Measurements from ENCODE around the gene S100A14. TPM values are rescaled to one million over a fixed set of nuclear protein-coding genes. Genes with fewer than 3 reads are reported as not detected.
"Not testable (repeated sequence)": the region's sequence is repeated elsewhere in the genome, so short reads cannot be mapped to it uniquely, and the experiment has no call there.

The S100A14 gene
- total RNA-seq, 1 donor: 0.18 TPM

DNA sequence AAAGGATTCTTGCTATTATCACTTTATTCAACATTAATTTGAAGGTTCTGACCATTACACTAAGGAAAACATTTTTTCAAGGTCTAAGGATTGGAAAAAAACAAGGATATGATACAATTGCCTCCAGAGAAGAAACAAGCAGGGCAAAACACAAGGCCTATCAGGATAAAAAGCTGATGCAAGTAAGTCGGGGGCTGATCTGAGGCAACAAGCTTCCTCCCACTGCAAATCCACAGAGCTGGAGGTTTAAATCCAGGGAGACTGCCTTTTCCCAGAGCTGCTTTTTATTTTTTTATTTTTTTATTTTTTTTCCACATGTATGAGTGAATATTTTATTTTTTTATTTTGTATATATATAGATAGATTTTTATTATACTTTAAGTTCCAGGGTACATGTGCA lies 31.1 kb downstream of the S100A14 start:
- TF ChIP-seq, protein P1, sequence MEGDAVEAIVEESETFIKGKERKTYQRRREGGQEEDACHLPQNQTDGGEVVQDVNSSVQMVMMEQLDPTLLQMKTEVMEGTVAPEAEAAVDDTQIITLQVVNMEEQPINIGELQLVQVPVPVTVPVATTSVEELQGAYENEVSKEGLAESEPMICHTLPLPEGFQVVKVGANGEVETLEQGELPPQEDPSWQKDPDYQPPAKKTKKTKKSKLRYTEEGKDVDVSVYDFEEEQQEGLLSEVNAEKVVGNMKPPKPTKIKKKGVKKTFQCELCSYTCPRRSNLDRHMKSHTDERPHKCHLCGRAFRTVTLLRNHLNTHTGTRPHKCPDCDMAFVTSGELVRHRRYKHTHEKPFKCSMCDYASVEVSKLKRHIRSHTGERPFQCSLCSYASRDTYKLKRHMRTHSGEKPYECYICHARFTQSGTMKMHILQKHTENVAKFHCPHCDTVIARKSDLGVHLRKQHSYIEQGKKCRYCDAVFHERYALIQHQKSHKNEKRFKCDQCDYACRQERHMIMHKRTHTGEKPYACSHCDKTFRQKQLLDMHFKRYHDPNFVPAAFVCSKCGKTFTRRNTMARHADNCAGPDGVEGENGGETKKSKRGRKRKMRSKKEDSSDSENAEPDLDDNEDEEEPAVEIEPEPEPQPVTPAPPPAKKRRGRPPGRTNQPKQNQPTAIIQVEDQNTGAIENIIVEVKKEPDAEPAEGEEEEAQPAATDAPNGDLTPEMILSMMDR (IDR thresholded peaks at IDR 0.05; ENCODE audit: insufficient read depth, low read length): no peak
- H3K4me3 ChIP-seq (ENCODE audit: low read depth, low read length): no peak overlapping the region
- no peak for DNase-seq (ENCODE audit: low read depth)

DNA sequence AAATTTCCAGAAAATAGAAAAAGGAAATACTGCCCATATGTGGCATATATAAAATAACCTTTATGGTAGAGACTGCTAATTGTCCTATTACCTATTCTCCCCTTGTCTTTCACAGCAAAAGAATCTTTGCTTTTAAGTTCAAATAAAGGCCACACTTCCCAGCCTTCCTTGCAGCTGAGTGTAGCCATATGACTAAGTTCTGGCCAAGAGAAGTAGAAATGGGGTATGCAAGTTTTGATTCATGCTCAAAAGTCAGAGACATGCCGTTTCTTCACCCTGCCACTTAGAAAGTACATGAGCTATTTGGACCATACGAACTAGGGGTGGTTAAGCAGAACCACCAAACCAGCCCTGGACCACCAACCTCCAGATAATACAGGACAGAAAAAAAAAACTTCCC lies 32.1 kb downstream of the S100A14 start:
- no peak for DNase-seq (ENCODE audit: low read depth)
- no peak overlapping the region for H3K4me3 ChIP-seq (ENCODE audit: low read depth, low read length)
- TF ChIP-seq, protein P1 (IDR thresholded peaks at IDR 0.05; ENCODE audit: insufficient read depth, low read length): no peak

DNA sequence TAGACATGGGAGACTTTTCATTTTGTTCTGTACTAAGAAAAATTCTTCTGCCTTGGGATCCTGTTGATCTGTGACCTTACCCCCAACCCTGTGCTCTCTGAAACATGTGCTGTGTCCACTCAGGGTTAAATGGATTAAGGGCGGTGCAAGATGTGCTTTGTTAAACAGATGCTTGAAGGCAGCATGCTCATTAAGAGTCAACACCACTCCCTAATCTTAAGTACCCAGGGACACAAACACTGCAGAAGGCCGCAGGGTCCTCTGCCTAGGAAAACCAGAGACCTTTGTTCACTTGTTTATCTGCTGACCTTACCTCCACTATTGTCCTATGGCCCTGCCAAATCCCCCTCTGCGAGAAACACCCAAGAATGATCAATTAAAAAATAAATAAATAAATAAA lies 32.6 kb downstream of the S100A14 start:
- not testable (repeated sequence) for DNase-seq (ENCODE audit: low read depth); H3K4me3 ChIP-seq (ENCODE audit: low read depth, low read length)

DNA sequence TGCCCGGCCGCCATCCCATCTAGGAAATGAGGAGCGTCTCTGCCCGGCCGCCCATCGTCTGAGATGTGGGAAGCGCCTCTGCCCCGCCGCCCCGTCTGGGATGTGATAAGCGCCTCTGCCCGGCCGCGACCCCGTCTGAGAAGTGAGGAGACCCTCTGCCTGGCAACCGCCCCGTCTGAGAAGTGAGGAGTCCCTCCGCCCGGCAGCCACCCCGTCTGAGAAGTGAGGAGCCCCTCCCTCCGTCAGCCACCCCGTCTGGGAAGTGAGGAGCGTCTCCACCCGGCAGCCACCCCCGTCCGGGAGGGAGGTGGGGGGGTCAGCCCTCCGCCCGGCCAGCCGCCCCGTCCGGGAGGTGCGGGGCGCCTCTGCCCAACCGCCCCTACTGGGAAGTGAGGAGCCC lies 33.3 kb downstream of the S100A14 start:
- DNase-seq (ENCODE audit: low read depth); H3K4me3 ChIP-seq (ENCODE audit: low read depth, low read length): not testable (repeated sequence)

DNA sequence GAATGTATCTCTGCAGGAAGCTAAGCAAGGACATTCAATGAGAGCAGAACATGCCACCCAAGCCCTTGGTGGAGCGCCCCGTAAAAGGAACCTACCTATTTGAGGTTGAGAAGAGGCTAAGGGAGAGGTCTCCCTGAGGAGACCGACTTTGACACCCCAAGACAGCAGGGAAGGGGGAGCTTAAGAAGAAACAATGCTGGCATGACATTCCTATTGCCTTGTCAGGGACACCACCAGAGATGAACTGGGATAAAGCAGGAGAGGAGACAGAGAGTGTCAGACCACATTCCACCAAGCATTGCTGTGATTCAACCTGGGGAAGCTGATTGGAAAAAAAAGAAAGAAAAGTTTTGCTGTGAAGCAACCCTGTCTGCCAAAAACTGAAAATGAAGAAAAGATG lies 37.2 kb downstream of the S100A14 start:
- TF ChIP-seq, protein P1 (IDR thresholded peaks at IDR 0.05; ENCODE audit: insufficient read depth, low read length): no peak

DNA sequence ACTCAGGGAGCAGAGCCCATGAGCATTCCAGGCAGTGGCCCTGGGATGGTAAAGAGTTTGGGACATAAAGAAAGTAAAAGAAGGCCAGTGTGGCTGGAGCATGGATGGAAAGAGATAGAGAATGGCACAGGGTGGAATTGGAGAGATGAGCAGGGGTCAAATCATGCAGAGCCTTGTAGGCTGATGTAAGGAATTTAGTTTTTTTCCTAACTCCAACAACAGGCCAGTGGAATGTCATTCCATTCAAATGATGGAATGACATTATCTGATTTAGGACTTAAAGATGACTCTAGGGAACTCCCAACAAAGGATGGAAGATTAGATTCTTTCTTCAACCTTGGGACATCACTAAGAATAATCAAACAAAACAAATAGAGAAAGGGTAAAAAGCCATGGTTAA lies 37.6 kb downstream of the S100A14 start:
- TF ChIP-seq, protein P1 (IDR thresholded peaks at IDR 0.05; ENCODE audit: insufficient read depth, low read length): no peak
- no peak for DNase-seq (ENCODE audit: low read depth)
- no peak overlapping the region for H3K4me3 ChIP-seq (ENCODE audit: low read depth, low read length)

More for the DNA sequence above, 37.2 kb downstream of the S100A14 start:
- no peak for DNase-seq (ENCODE audit: low read depth)
- H3K4me3 ChIP-seq (ENCODE audit: low read depth, low read length): no peak overlapping the region

DNA sequence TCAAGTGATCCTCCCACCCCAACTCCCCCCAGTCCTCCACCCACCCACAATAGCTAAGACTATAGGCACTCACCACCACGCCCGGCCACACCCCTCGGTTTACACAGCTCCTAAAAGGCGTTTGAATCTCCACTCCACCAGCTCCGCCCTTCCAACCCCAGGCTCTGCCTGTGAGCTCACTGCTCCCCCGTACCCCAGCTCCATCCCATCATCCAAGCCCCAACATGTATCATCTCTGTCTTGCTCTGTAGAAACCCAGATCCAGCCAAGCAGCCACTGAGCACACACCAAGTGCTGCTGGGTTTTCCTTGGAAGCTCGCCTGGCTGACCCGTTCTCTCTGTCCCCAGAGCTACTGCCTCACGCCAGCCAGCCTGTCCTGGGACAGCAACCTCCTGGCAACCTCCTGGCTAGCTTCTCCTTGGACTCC lies 38.5 kb downstream of the S100A14 start:
- TF ChIP-seq, protein P1 (IDR thresholded peaks at IDR 0.05; ENCODE audit: insufficient read depth, low read length): no peak
- DNase-seq (ENCODE audit: low read depth): no peak
- no peak overlapping the region for H3K4me3 ChIP-seq (ENCODE audit: low read depth, low read length)

DNA sequence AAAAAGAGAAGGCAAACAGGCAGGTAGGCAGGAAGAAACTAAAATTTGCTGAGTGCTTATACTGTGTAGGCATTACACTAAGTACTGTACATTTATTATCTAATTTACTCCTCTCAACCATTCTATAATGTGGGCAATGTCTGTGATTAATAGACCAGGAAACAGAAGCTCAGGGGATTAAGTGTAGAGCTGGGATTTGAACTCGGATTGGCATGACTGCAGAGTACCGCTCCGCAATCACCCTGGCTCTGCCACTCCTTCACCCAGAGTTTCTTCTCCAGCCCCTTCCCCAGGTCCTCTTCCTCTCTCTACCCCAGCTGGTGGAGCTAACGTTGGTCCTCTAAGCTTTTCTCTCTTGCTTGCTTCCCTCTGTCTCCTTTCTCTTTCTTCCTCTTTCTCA lies 39.0 kb downstream of the S100A14 start:
- TF ChIP-seq, protein P1 (IDR thresholded peaks at IDR 0.05; ENCODE audit: insufficient read depth, low read length): no peak
- H3K4me3 ChIP-seq (ENCODE audit: low read depth, low read length): no peak overlapping the region
- DNase-seq (ENCODE audit: low read depth): no peak

DNA sequence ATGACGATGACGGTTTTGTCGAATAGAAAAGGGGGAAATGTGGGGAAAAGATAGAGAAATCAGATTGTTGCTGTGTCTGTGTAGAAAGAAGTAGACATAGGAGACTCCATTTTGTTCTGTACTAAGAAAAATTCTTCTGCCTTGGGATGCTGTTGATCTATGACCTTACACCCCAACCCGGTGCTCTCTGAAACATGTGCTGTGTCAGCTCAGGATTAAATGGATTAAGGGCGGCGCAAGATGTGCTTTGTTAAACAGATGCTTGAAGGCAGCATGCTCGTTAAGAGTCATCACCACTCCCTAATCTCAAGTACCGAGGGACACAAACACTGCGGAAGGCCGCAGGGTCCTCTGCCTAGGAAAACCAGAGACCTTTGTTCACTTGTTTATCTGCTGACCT lies 40.6 kb downstream of the S100A14 start:
- not testable (repeated sequence) for H3K4me3 ChIP-seq (ENCODE audit: low read depth, low read length); DNase-seq (ENCODE audit: low read depth)

DNA sequence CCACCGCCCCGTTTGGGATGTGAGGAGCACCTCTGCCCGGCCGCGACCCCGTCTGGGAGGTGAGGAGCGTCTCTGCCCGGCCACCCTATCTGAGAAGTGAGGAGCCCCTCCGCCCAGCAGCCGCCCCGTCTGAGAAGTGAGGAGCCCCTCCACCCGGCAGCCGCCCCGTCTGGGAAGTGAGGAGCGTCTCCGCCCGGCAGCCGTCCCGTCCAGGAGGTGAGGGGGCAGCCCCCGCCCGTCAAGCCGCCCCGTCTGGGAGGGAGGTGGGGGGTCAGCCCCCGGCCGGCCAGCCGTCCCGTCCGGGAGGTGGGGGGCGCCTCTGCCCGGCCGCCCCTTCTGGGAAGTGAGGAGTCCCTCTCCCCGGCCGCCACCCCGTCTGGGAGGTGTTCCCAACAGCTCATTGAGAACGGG lies 41.0 kb downstream of the S100A14 start:
- not testable (repeated sequence) for H3K4me3 ChIP-seq (ENCODE audit: low read depth, low read length); DNase-seq (ENCODE audit: low read depth)
